ENCODE data around the gene TNFRSF1B. TPM values are rescaled to one million over a fixed set of nuclear protein-coding genes. Genes with fewer than 3 reads are reported as not detected.

The TNFRSF1B gene
- total and polyA plus RNA-seq, 2 donors (not counting 1 experiment from before 2014, with no cell fraction given), result 24.8 to 27.5 TPM

DNA sequence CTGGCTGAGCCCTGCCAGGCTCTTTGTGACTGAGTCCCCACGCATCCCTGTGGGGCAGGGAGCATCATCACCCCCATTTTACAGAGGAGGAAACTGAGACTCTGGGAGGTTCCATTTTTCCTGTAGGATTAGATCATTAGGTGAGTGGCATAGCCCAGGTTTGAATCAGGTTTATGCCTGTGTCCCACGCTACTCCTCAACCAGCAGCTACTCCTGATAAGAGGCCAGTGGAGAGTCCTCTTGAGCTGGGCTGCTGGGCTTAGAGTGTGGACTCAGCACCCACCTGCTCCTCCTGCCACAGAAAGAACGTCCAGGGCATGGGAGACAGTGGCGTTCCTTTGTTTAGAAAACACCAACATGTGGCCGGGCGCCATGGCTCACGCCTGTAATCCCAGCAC is 30.7 kb downstream of the TNFRSF1B start:
- no peaks in the 10 kb centered on the region for H3K4me1 ChIP-seq (ENCODE audit: control insufficient read depth, extremely low read depth, insufficient read depth, low read length)
- no peaks in the 10 kb centered on the region for H3K79me2 ChIP-seq (ENCODE audit: control insufficient read depth, insufficient read depth, low read length)
- H3K9ac ChIP-seq (ENCODE audit: insufficient read depth, low read length), result no peak overlapping the region
- DNase-seq (ENCODE audit: low read depth in 2 of 2), result no peak
- no peaks in the 10 kb centered on the region for H3K27me3 ChIP-seq (ENCODE audit: control insufficient read depth, insufficient read depth, low read length)
- H3K36me3 ChIP-seq (ENCODE audit: control insufficient read depth, insufficient read depth, low read length), result peaks cover 1% of the 10 kb centered on the region
- no peak overlapping the region for H2AFZ ChIP-seq (ENCODE audit: low read length)
- TF ChIP-seq EZH2 (IDR thresholded peaks at IDR 0.05; ENCODE audit: low read length, missing control alignments), result no peak
- TF ChIP-seq, protein P1, sequence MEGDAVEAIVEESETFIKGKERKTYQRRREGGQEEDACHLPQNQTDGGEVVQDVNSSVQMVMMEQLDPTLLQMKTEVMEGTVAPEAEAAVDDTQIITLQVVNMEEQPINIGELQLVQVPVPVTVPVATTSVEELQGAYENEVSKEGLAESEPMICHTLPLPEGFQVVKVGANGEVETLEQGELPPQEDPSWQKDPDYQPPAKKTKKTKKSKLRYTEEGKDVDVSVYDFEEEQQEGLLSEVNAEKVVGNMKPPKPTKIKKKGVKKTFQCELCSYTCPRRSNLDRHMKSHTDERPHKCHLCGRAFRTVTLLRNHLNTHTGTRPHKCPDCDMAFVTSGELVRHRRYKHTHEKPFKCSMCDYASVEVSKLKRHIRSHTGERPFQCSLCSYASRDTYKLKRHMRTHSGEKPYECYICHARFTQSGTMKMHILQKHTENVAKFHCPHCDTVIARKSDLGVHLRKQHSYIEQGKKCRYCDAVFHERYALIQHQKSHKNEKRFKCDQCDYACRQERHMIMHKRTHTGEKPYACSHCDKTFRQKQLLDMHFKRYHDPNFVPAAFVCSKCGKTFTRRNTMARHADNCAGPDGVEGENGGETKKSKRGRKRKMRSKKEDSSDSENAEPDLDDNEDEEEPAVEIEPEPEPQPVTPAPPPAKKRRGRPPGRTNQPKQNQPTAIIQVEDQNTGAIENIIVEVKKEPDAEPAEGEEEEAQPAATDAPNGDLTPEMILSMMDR (conservative IDR thresholded peaks at IDR 0.05 in 1 of 2, IDR thresholded peaks at IDR 0.05 in 1 of 2; ENCODE audit: low read depth in 1 of 2, low read length in 2 of 2), result no peak
- H4K20me1 ChIP-seq (ENCODE audit: control insufficient read depth, extremely low read depth, insufficient read depth, low read length), result no peaks in the 10 kb centered on the region
- H3K27ac ChIP-seq (ENCODE audit: insufficient read depth, low read length), result no peak overlapping the region
- no peak overlapping the region for H3K4me2 ChIP-seq (ENCODE audit: extremely low read depth, insufficient read depth, low read length)
- H3K9me3 ChIP-seq (ENCODE audit: control insufficient read depth, insufficient read depth, low read depth, low read length), result no peaks in the 10 kb centered on the region
- H3K4me3 ChIP-seq (replicated peaks in 1 of 4; ENCODE audit: control extremely low read depth in 1 of 4, insufficient read depth in 1 of 4, low read depth in 3 of 4, low read length in 4 of 4), result no peak overlapping the region

DNA sequence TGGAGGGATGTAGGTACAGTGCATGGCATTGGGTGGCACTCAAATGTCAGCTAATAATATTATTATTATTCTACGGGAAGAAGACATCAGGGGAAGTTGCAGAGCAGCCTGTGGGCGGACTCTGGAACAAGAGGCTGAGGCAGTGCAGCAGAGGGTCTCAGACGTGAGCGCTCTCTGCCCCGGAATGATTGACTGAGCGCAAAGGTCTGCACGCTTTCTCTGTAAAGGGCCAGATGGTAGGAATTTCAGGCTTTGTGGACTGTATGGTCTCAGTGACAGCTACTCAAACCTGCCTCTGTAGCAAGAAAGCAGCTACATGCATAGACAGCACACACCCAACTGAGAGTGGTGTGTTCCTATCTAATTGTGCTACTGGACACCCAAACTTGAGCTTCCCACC is 33.4 kb downstream of the TNFRSF1B start:
- Histone ChIP-seq H2AFZ (ENCODE audit: low read length) (no peak overlapping the region), H4K20me1 (ENCODE audit: control insufficient read depth, extremely low read depth, insufficient read depth, low read length) (no peaks in the 10 kb centered on the region), H3K4me1 (ENCODE audit: control insufficient read depth, extremely low read depth, insufficient read depth, low read length) (no peaks in the 10 kb centered on the region), H3K4me3 (replicated peaks in 1 of 4; ENCODE audit: control extremely low read depth in 1 of 4, insufficient read depth in 1 of 4, low read depth in 3 of 4, low read length in 4 of 4) (no peak overlapping the region), H3K27me3 (ENCODE audit: control insufficient read depth, insufficient read depth, low read length) (no peaks in the 10 kb centered on the region), H3K9me3 (ENCODE audit: control insufficient read depth, insufficient read depth, low read depth, low read length) (no peaks in the 10 kb centered on the region), H3K27ac (ENCODE audit: insufficient read depth, low read length) (no peak overlapping the region), H3K9ac (ENCODE audit: insufficient read depth, low read length) (no peak overlapping the region), H3K36me3 (ENCODE audit: control insufficient read depth, insufficient read depth, low read length) (peaks cover 3% of the 10 kb centered on the region), H3K4me2 (ENCODE audit: extremely low read depth, insufficient read depth, low read length) (no peak overlapping the region), H3K79me2 (ENCODE audit: control insufficient read depth, insufficient read depth, low read length) (no peaks in the 10 kb centered on the region)
- DNase-seq (ENCODE audit: low read depth in 2 of 2), result no peak
- TF ChIP-seq EZH2 (IDR thresholded peaks at IDR 0.05; ENCODE audit: low read length, missing control alignments), result no peak
- TF ChIP-seq, protein P1 (conservative IDR thresholded peaks at IDR 0.05 in 1 of 2, IDR thresholded peaks at IDR 0.05 in 1 of 2; ENCODE audit: low read depth in 1 of 2, low read length in 2 of 2), result no peak

DNA sequence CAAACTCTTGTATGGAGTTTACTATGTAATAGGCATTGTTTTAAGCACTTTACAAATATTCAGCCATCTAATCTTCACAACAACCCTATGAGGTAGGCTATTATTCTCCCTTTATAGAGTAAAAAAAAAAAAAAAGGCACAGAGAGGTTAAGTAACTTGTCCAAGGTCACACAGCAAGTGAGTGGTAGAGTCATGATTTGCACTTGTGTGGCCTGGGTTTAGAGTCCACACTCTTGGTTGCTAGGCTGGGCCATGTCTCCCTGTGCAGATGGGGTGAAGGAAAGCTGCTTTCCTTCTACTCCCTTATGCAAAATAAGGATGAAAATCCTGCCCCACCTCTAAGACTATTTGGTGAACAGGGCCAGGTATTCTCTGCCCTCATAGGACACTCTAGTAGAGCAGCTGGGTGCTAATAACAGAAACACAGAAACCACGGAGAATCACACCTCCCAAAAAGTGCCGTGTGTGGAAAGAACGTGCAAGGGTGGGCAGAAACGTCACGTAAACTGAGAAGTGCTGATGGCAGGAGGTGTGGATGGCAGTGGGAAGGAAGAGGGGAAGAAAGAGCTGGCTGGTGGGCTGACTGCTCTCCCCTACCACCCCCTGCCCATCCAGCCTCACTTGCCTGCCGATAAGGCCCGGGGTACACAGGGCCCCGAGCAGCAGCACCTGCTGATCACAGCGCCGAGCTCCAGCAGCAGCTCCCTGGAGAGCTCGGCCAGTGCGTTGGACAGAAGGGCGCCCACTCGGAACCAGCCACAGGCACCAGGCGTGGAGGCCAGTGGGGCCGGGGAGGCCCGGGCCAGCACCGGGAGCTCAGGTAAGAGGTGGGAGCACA is 34.8 kb downstream of the TNFRSF1B start:
- no peak overlapping the region for H3K9ac ChIP-seq (ENCODE audit: insufficient read depth, low read length)
- H4K20me1 ChIP-seq (ENCODE audit: control insufficient read depth, extremely low read depth, insufficient read depth, low read length), result no peaks in the 10 kb centered on the region
- no peaks in the 10 kb centered on the region for H3K9me3 ChIP-seq (ENCODE audit: control insufficient read depth, insufficient read depth, low read depth, low read length)
- peaks cover 3% of the 10 kb centered on the region for H3K36me3 ChIP-seq (ENCODE audit: control insufficient read depth, insufficient read depth, low read length)
- DNase-seq (ENCODE audit: low read depth in 2 of 2), result no peak
- H3K27ac ChIP-seq (ENCODE audit: insufficient read depth, low read length), result no peak overlapping the region
- no peaks in the 10 kb centered on the region for H3K79me2 ChIP-seq (ENCODE audit: control insufficient read depth, insufficient read depth, low read length)
- no peaks in the 10 kb centered on the region for H3K4me1 ChIP-seq (ENCODE audit: control insufficient read depth, extremely low read depth, insufficient read depth, low read length)
- no peak overlapping the region for H2AFZ ChIP-seq (ENCODE audit: low read length)
- H3K4me2 ChIP-seq (ENCODE audit: extremely low read depth, insufficient read depth, low read length), result no peak overlapping the region
- H3K4me3 ChIP-seq (replicated peaks in 1 of 4; ENCODE audit: control extremely low read depth in 1 of 4, insufficient read depth in 1 of 4, low read depth in 3 of 4, low read length in 4 of 4), result no peak overlapping the region
- no peak for TF ChIP-seq EZH2 (IDR thresholded peaks at IDR 0.05; ENCODE audit: low read length, missing control alignments)
- TF ChIP-seq, protein P1 (conservative IDR thresholded peaks at IDR 0.05 in 1 of 2, IDR thresholded peaks at IDR 0.05 in 1 of 2; ENCODE audit: low read depth in 1 of 2, low read length in 2 of 2), result no peak
- H3K27me3 ChIP-seq (ENCODE audit: control insufficient read depth, insufficient read depth, low read length), result no peaks in the 10 kb centered on the region

Measured in fibroblast of lung (primary cell).